K562 treated with DMSO at 1 percent for 24 hours (cell line): ENCODE results near the gene GCDH. TPM values are rescaled to one million over a fixed set of nuclear protein-coding genes. Genes with fewer than 3 reads are reported as not detected.

Source experiments
- total RNA-seq: library from RNA; unstranded; fragments of 300-600 nt; gene quantifications from 2 replicates; pipeline ENCODE4 v1.2.3, GENCODE V29; 2022; ENCODE audit warnings: low read depth; ENCODE audit not compliant: insufficient read depth

Gene GCDH
- 17.5 and 23.0 TPM in 2 replicates for total RNA-seq

GRCh38 chr19:12890787-12891552, at the start of gene GCDH:
GCDH (plus strand) TSS chr19:12891160; CDS start chr19:12891305, 145 bp downstream.

GRCh38 chr19:12881172-12881808, 9.7 kb upstream of the GCDH start, which contains the start of gene DNASE2:
DNASE2 (minus strand) TSS chr19:12881449; CDS start chr19:12881375, 74 bp downstream.

GRCh38 chr19:12886969-12887747, 3.8 kb upstream of the GCDH start, which contains the start of gene KLF1:
KLF1 (minus strand) TSS chr19:12887201; CDS start chr19:12887140, 61 bp downstream.

GRCh38 chr19:12933287-12934072, 42.5 kb downstream of the GCDH start, which contains the start of gene FARSA:
FARSA (minus strand) TSS chr19:12933711; CDS start chr19:12933696, 15 bp downstream.

GRCh38 chr19:12937927-12938778, 47.2 kb downstream of the GCDH start, which contains the start of gene CALR:
CALR (plus strand) TSS chr19:12938609; CDS start chr19:12938680, 71 bp downstream.

GRCh38 chr19:12945479-12946091, 54.6 kb downstream of the GCDH start, which contains the start of gene RAD23A:
RAD23A (plus strand) TSS chr19:12945862; CDS start chr19:12945949, 87 bp downstream.

Other genes with a start within 250 kb of the GCDH start
- gene MAN2B1, start 224.4 kb upstream of the GCDH start, total RNA-seq = 124 and 142 TPM in 2 replicates
- 17.4 and 22.1 TPM in 2 replicates for gene WDR83, start 224.4 kb upstream of the GCDH start, total RNA-seq
- 111 and 114 TPM in 2 replicates for gene DHPS, start 209.3 kb upstream of the GCDH start, total RNA-seq
- not detected in 2 replicates for gene GNG14, start 203.2 kb upstream of the GCDH start, total RNA-seq
- 15.3 and 19.5 TPM in 2 replicates for gene FBXW9, start 194.5 kb upstream of the GCDH start, total RNA-seq
- 32.6 and 33.0 TPM in 2 replicates for gene TNPO2, start 167.2 kb upstream of the GCDH start, total RNA-seq
- gene TRIR, start 156.5 kb upstream of the GCDH start, total RNA-seq = 485 and 496 TPM in 2 replicates
- gene GET3, start 153.7 kb upstream of the GCDH start, total RNA-seq = 92.4 and 109 TPM in 2 replicates
- gene BEST2, start 139.4 kb upstream of the GCDH start, total RNA-seq = not detected in 2 replicates
- 23.8 and 27.0 TPM in 2 replicates for gene HOOK2, start 115.6 kb upstream of the GCDH start, total RNA-seq
- 130 and 136 TPM in 2 replicates for gene JUNB, start 99.7 kb upstream of the GCDH start, total RNA-seq
- gene PRDX2, start 89.4 kb upstream of the GCDH start, total RNA-seq = 388 and 416 TPM in 2 replicates
- 0.85 TPM in 1 of 2 replicates, not detected in the other for gene THSD8, start 89.1 kb upstream of the GCDH start, total RNA-seq
- gene RNASEH2A, start 84.6 kb upstream of the GCDH start, total RNA-seq = 86.0 and 110 TPM in 2 replicates
- 2.0 and 3.5 TPM in 2 replicates for gene RTBDN, start 56.6 kb upstream of the GCDH start, total RNA-seq
- gene MAST1, start 52.6 kb upstream of the GCDH start, total RNA-seq = 7.8 and 9.5 TPM in 2 replicates
- 157 TPM in 2 replicates for gene DNASE2, start 9.7 kb upstream of the GCDH start, total RNA-seq
- gene KLF1, start 4.0 kb upstream of the GCDH start, total RNA-seq = 33.8 and 46.8 TPM in 2 replicates
- gene SYCE2, start 28.1 kb downstream of the GCDH start, total RNA-seq = 2.3 and 5.5 TPM in 2 replicates
- gene FARSA, start 42.6 kb downstream of the GCDH start, total RNA-seq = 148 and 157 TPM in 2 replicates
- 582 and 601 TPM in 2 replicates for gene CALR, start 47.4 kb downstream of the GCDH start, total RNA-seq
- gene RAD23A, start 54.7 kb downstream of the GCDH start, total RNA-seq = 158 and 166 TPM in 2 replicates
- 44.0 and 48.0 TPM in 2 replicates for gene GADD45GIP1, start 66.1 kb downstream of the GCDH start, total RNA-seq
- gene DAND5, start 78.4 kb downstream of the GCDH start, total RNA-seq = 0.14 TPM in 1 of 2 replicates, not detected in the other
- gene NFIX, start 104.3 kb downstream of the GCDH start, total RNA-seq = 10.2 and 12.0 TPM in 2 replicates
- 418 and 505 TPM in 2 replicates for gene LYL1, start 211.7 kb downstream of the GCDH start, total RNA-seq
- 34.6 and 35.4 TPM in 2 replicates for gene TRMT1, start 225.6 kb downstream of the GCDH start, total RNA-seq
- 59.9 and 65.7 TPM in 2 replicates for gene NACC1, start 227.1 kb downstream of the GCDH start, total RNA-seq